Measurements from ENCODE around the gene GTPBP1. TPM values are rescaled to one million over a fixed set of nuclear protein-coding genes. Genes with fewer than 3 reads are reported as not detected.

Gene GTPBP1
- total and polyA plus RNA-seq, 2 of the 4 experiments (the other 2 are of a cell fraction), result 12.4 to 29.5 TPM

DNA sequence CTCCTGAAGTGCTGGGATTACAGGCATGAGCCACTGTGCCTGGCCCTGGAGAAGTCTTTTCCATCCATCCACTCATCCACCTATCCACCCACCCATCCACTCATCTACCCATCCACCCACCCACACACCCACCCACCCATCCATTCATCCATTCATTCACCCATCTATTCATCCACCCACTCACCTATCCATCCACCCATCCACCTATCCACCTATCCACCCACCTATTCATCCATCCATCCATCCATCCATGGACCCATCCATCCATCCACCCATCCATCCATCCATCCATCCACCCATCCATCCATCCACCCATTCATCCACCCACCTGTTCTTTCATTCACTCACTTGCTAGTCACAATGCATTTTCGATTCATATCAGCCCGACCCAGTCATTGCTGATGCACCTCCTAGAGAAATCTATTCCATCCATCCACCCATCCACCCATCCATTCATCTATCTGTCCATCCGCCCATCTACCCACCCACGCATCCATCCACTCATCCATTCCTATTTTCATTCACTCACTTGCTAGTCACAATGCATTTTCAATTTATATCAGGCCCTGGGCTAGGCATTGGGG lies 67.7 kb downstream of the GTPBP1 start:
- H2AK9ac ChIP-seq (replicated peaks; ENCODE audit: low read depth, low read length, poor library complexity), result peak overlapping the region; percentile 15
- BruUV-seq (replicated peaks), result no TSS peak
- 80 to 86% methylated on average over 1 to 2 of the region's 4 CpGs for WGBS, 2 experiments (ENCODE audit: extremely low coverage in 2 of 2, insufficient read length in 1 of 2)
- H2BK15ac ChIP-seq (ENCODE audit: low read depth, low read length), result no peak overlapping the region
- TF ChIP-seq RCOR1 (IDR thresholded peaks at IDR 0.05; ENCODE audit: insufficient replicate concordance, low read length) (no peak), RFX5 (IDR thresholded peaks at IDR 0.05; ENCODE audit: low read depth, low read length) (no peak), BHLHE40 (IDR thresholded peaks at IDR 0.05; ENCODE audit: low read depth, low read length) (no peak), MAFK (IDR thresholded peaks at IDR 0.05; ENCODE audit: low read depth, low read length) (no peak), MAZ (IDR thresholded peaks at IDR 0.05; ENCODE audit: borderline replicate concordance, low read depth, low read length) (no peak), POLR2A (IDR thresholded peaks at IDR 0.05; ENCODE audit: low read depth, low read length) (no peak), MXI1 (IDR thresholded peaks at IDR 0.05; ENCODE audit: borderline replicate concordance, low read depth, low read length) (no peak), CEBPB (IDR thresholded peaks at IDR 0.05; ENCODE audit: low read depth, low read length) (no peak), SMC3 (IDR thresholded peaks at IDR 0.05; ENCODE audit: low read depth, low read length) (no peak), ELK1 (IDR thresholded peaks at IDR 0.05; ENCODE audit: borderline replicate concordance, low read depth, low read length) (no peak), CHD1 (IDR thresholded peaks at IDR 0.05; ENCODE audit: low read depth, low read length) (no peak), NFE2L2 (IDR thresholded peaks at IDR 0.05; ENCODE audit: low read depth, low read length) (no peak), FOS (IDR thresholded peaks at IDR 0.05; ENCODE audit: low read depth, low read length) (no peak), RAD21 (IDR thresholded peaks at IDR 0.05; ENCODE audit: low read length) (no peak)
- TF ChIP-seq, protein P1, sequence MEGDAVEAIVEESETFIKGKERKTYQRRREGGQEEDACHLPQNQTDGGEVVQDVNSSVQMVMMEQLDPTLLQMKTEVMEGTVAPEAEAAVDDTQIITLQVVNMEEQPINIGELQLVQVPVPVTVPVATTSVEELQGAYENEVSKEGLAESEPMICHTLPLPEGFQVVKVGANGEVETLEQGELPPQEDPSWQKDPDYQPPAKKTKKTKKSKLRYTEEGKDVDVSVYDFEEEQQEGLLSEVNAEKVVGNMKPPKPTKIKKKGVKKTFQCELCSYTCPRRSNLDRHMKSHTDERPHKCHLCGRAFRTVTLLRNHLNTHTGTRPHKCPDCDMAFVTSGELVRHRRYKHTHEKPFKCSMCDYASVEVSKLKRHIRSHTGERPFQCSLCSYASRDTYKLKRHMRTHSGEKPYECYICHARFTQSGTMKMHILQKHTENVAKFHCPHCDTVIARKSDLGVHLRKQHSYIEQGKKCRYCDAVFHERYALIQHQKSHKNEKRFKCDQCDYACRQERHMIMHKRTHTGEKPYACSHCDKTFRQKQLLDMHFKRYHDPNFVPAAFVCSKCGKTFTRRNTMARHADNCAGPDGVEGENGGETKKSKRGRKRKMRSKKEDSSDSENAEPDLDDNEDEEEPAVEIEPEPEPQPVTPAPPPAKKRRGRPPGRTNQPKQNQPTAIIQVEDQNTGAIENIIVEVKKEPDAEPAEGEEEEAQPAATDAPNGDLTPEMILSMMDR (conservative IDR thresholded peaks at IDR 0.05; ENCODE audit: low read depth, low read length), result no peak
- TF ChIP-seq, protein P2, sequence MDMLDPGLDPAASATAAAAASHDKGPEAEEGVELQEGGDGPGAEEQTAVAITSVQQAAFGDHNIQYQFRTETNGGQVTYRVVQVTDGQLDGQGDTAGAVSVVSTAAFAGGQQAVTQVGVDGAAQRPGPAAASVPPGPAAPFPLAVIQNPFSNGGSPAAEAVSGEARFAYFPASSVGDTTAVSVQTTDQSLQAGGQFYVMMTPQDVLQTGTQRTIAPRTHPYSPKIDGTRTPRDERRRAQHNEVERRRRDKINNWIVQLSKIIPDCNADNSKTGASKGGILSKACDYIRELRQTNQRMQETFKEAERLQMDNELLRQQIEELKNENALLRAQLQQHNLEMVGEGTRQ (IDR thresholded peaks at IDR 0.05; ENCODE audit: low read depth, low read length), result no peak
- no peaks in the 10 kb centered on the region for H3K9me3 ChIP-seq (ENCODE audit: control insufficient read depth, insufficient read depth, low read length)
- H3K36me3 ChIP-seq (ENCODE audit: control insufficient read depth, insufficient read depth, low read length), result no peaks in the 10 kb centered on the region; the same call in 1 of the 2 replicates
- ATAC-seq (ENCODE audit: low read depth) (no peak), DNase-seq (no peak)
- H4K5ac ChIP-seq (ENCODE audit: low read depth, low read length), result no peak overlapping the region
- H2BK20ac ChIP-seq (ENCODE audit: low read depth, low read length), result no peak overlapping the region
- ChIA-PET POLR2A (ENCODE audit: unreplicated experiment) (no interaction called here), CTCF (no interaction called here)
- no peak overlapping the region for H3K4me3 ChIP-seq (ENCODE audit: insufficient read depth, low read depth, low read length)
- no peak overlapping the region for H2AK5ac ChIP-seq (ENCODE audit: low read depth, low read length)
- no peak overlapping the region for H3K56ac ChIP-seq (ENCODE audit: extremely low read depth, insufficient read depth, low read length)
- no peaks in the 10 kb centered on the region for H3K79me1 ChIP-seq (ENCODE audit: low read depth in 1 of 2, low read length in 2 of 2)
- H3K4me2 ChIP-seq (ENCODE audit: low read depth, low read length), result no peak overlapping the region
- no peaks in the 10 kb centered on the region for H3K27me3 ChIP-seq (ENCODE audit: control insufficient read depth, insufficient read depth, low read length)
- no peak overlapping the region for H3K9ac ChIP-seq (ENCODE audit: low read depth, low read length)
- in situ Hi-C loops (cut with MboI; ENCODE audit: low sequenced_read_pairs) (no loop called here), dilution Hi-C loops (cut with HindIII; ENCODE audit: low sequenced_read_pairs, unreplicated experiment) (no loop called here), intact Hi-C loops (cut with micrococcal nuclease) (no loop called here)
- H4K91ac ChIP-seq (ENCODE audit: insufficient read depth, low read depth, low read length), result no peak overlapping the region
- no peak overlapping the region for H2BK120ac ChIP-seq (ENCODE audit: low read depth, low read length)
- no peaks in the 10 kb centered on the region for H3K9me1 ChIP-seq (ENCODE audit: insufficient read depth, low read length)
- no peaks in the 10 kb centered on the region for H4K20me1 ChIP-seq (ENCODE audit: insufficient read depth, low read length)
- H3K4ac ChIP-seq (ENCODE audit: low read depth, low read length), result no peak overlapping the region
- no peaks in the 10 kb centered on the region for H3K4me1 ChIP-seq (ENCODE audit: control insufficient read depth, insufficient read depth, low read length)
- no peak overlapping the region for H2AFZ ChIP-seq (replicated peaks; ENCODE audit: low read length, poor library complexity)
- H3K27ac ChIP-seq (ENCODE audit: insufficient read depth, low read length), result no peak overlapping the region
- no peak overlapping the region for H3K18ac ChIP-seq (ENCODE audit: low read depth, low read length)
- no peak overlapping the region for H3K14ac ChIP-seq (replicated peaks; ENCODE audit: low read depth, low read length)
- no peak overlapping the region for H2BK5ac ChIP-seq (ENCODE audit: low read depth, low read length, poor library complexity, severe bottlenecking)
- no peak overlapping the region for H3K23ac ChIP-seq (ENCODE audit: low read depth, low read length)
- H4K8ac ChIP-seq (ENCODE audit: low read depth in 2 of 2, low read length in 2 of 2), result no peak overlapping the region

All from IMR-90 (cell line).